Ovary (tissue), 9 donors: ENCODE results near the gene CYB5B. TPM values are rescaled to one million over a fixed set of nuclear protein-coding genes. Genes with fewer than 3 reads are reported as not detected.
A peak's percentile ranks its signal among the peaks of the same experiment; 100 is the strongest.
"Not testable (repeated sequence)": the region's sequence is repeated elsewhere in the genome, so short reads cannot be mapped to it uniquely, and the experiment has no call there.

Source experiments
- DNase-seq, 5 donors: peaks; one replicate each; pipeline ENCODE4 v3.0.0-alpha.2; 2019 to 2020
- H3K27ac ChIP-seq, 2 donors: fragments of 200-600 bp; one replicate each; pipeline versions ENCODE4 v1.5.1 to v1.8.0; 2019 to 2022
- H3K27me3 ChIP-seq: fragments of 200-600 bp; one replicate; pipeline ENCODE4 v1.8.0; 2022
- H3K36me3 ChIP-seq: fragments of 200-600 bp; sonication (generic); one replicate; pipeline ENCODE4 v1.5.1; 2019
- H3K4me1 ChIP-seq: one replicate; pipeline ENCODE4 v1.8.1; 2013; ENCODE audit warnings: mild to moderate bottlenecking, moderate library complexity; ENCODE audit not compliant: insufficient read depth
- H3K4me3 ChIP-seq: fragments of 200-600 bp; sonication (generic); one replicate; pipeline ENCODE4 v1.5.1; 2017
- H3K9me3 ChIP-seq, 2 donors: fragments of 200-600 bp in 1 of 2; sonication (generic) in 1 of 2; one replicate each; pipeline versions ENCODE4 v1.5.1 to v1.8.1; 2013 to 2019; ENCODE audit warnings: mild to moderate bottlenecking in 1 of 2, moderate library complexity in 1 of 2
- CTCF ChIP-seq, 3 donors: fragments of 450-650 bp in 2 of 3; fragments of 200-600 bp in 1 of 3; IDR thresholded peaks; one replicate each; pipeline versions ENCODE4 v1.5.1 to v1.8.0; 2016 to 2022; ENCODE audit warnings: antibody characterized with exemption in 3 of 3, mild to moderate bottlenecking in 1 of 3
- EP300 ChIP-seq: sonication (generic); formaldehyde crosslinking; IDR thresholded peaks from one replicate; pipeline ENCODE4 v1.6.1; 2017; ENCODE audit warnings: antibody characterized with exemption
- POLR2A ChIP-seq: fragments of 450-650 bp; IDR thresholded peaks from one replicate; pipeline ENCODE4 v1.6.1; 2017; ENCODE audit warnings: antibody characterized with exemption, mild to moderate bottlenecking, moderate library complexity
- WGBS, 3 donors: extraction: QIAGEN DNeasy Blood & Tissue Kit in 1 of 3; methylation state at CpG; one replicate each; pipeline versions ENCODE4 v1.1.5 to v1.1.7; 2013 to 2017; 5-methylcytosine and 5-hydroxymethylcytosine counted together
- intact Hi-C, 4 donors: fragments of 100-400 bp; cut with DNase I; formaldehyde crosslinking; loops; one replicate each; pipeline versions ENCODE4 v1.11.0 to v1.15.1; 2022 to 2023
- polyA plus RNA-seq, 2 donors: library from polyadenylated mRNA; stranded (reverse); fragments of 200-250 nt in 1 of 2; fragments of 350-450 nt in 1 of 2; fragmentation: Illumina TruSeq in 1 of 2; extraction: RNeasy Lipid Tissue Mini Kit (QIAGEN cat#74804) in 1 of 2; gene quantifications; one replicate each; pipeline ENCODE4 v1.2.3, GENCODE V29; 2013 to 2014
- total RNA-seq, 7 donors: library from RNA; depleted of rRNA in 2 of 7; stranded (reverse); fragments of >200 nt in 2 of 7; fragmentation: NEBNext Ultra II Directional in 3 of 7; extraction: Animal tissue kit (Norgen Biotek cat#: 25700) in 3 of 7; gene quantifications; one replicate each; pipeline versions ENCODE4 v1.1.0 to v1.2.4, GENCODE V29; 2016 to 2023
- donor health status: DM: no; HTN: no; CAD: no; lungs with moderate emphysema.
- donor health status: DM: no; HTN: no; CAD: no.
- donor health status: Bipolar disorder and iron deficiency.
- donor health status: DM: yes; HTN: yes; CAD: no.
- donor health status: DM: no; HTN: no; CAD: no.
- donor health status: DM: yes; HTN: yes; CAD: no.

The CYB5B gene
- total and polyA plus RNA-seq, 9 donors: 24.8 to 148 (median 55.8) TPM

- Histone ChIP-seq H3K27ac (peak overlapping the region; percentile 63 to 67), H3K4me1 (peaks cover 3% of the 10 kb centered on the region), H3K9me3 (no peaks in the 10 kb centered on the region), H3K36me3 (no peaks in the 10 kb centered on the region), H3K4me3 (peak overlapping the region; percentile 89), H3K27me3 (no peaks in the 10 kb centered on the region)
- no peak for DNase-seq
- 9 to 14% (median 11%) methylated on average over 11 of the region's 11 CpGs for WGBS, 3 donors
- TF ChIP-seq POLR2A: no peak
- no peak for TF ChIP-seq EP300
- no peak for TF ChIP-seq CTCF (IDR thresholded peaks at IDR 0.05)
- intact Hi-C loops: loop anchor here in 1 of 4 donors (1.0 kb wide), 1 partner anchor 20 kb away; no protein-coding TSS in a partner anchor
Observed at GRCh38 chr16:69424935-69425784, 741 bp downstream of the CYB5B start.

- H3K27me3 ChIP-seq: no peaks in the 10 kb centered on the region
- H3K4me1 ChIP-seq: peaks cover under 1% of the 10 kb centered on the region
- WGBS, 3 donors: 95 to 97% (median 97%) methylated on average over 2 of the region's 2 CpGs
- H3K27ac ChIP-seq: no peak overlapping the region
- no peaks in the 10 kb centered on the region for H3K36me3 ChIP-seq
- intact Hi-C loops: no loop called here
- H3K4me3 ChIP-seq: no peak overlapping the region
- H3K9me3 ChIP-seq: no peaks in the 10 kb centered on the region
- TF ChIP-seq CTCF (IDR thresholded peaks at IDR 0.05) (no peak), EP300 (no peak), POLR2A (no peak)
- DNase-seq: no peak
Observed at GRCh38 chr16:69428652-69429051, 4.2 kb downstream of the CYB5B start.

GRCh38 chr16:69429058-69429640, 4.7 kb downstream of the CYB5B start:
- H3K36me3 ChIP-seq, H3K4me3 ChIP-seq, H3K27ac ChIP-seq, H3K9me3 ChIP-seq, DNase-seq, H3K4me1 ChIP-seq, H3K27me3 ChIP-seq, intact Hi-C loops: not testable (repeated sequence)
- WGBS, 3 donors: 97 to 98% (median 98%) methylated on average over 7 of the region's 7 CpGs

GRCh38 chr16:69431948-69432468, 7.6 kb downstream of the CYB5B start:
- H3K4me3 ChIP-seq: no peak overlapping the region
- H3K27me3 ChIP-seq: no peaks in the 10 kb centered on the region
- TF ChIP-seq EP300 (no peak), CTCF (IDR thresholded peaks at IDR 0.05) (no peak), POLR2A (no peak)
- no peaks in the 10 kb centered on the region for H3K9me3 ChIP-seq
- peaks cover 2% of the 10 kb centered on the region for H3K4me1 ChIP-seq
- no peaks in the 10 kb centered on the region for H3K36me3 ChIP-seq
- 93 to 98% (median 93%) methylated on average over 2 of the region's 2 CpGs for WGBS, 3 donors
- no peak overlapping the region for H3K27ac ChIP-seq
- intact Hi-C loops: no loop called here
- no peak for DNase-seq

GRCh38 chr16:69434066-69434465, 9.6 kb downstream of the CYB5B start:
- peaks cover 2% of the 10 kb centered on the region for H3K4me1 ChIP-seq
- 91 to 98% (median 93%) methylated on average over 1 of the region's 1 CpG for WGBS, 3 donors
- intact Hi-C loops: no loop called here

More at GRCh38 chr16:69434066-69434465, 9.6 kb downstream of the CYB5B start:
- no peak for TF ChIP-seq EP300
- TF ChIP-seq CTCF (IDR thresholded peaks at IDR 0.05): no peak
- TF ChIP-seq POLR2A: no peak
- H3K36me3 ChIP-seq: no peaks in the 10 kb centered on the region
- no peak overlapping the region for H3K27ac ChIP-seq
- H3K27me3 ChIP-seq: no peaks in the 10 kb centered on the region
- DNase-seq: no peak
- no peak overlapping the region for H3K4me3 ChIP-seq
- H3K9me3 ChIP-seq: no peaks in the 10 kb centered on the region
